ENCODE results near the gene NXPE4.

GRCh38 chr11:114605370-114605769, 9.8 kb upstream of the NXPE4 start:
- no peak for TF ChIP-seq CTCF (conservative IDR thresholded peaks at IDR 0.05)
- TF ChIP-seq EZH2 (IDR thresholded peaks at IDR 0.05; ENCODE audit: low read depth), result no peak
